Retina (tissue), 1 donor: ENCODE data around the gene PALD1.

ENCODE experiments used
- DNase-seq: peaks from one replicate; pipeline ENCODE4 v3.0.0-alpha.2; 2016

Gene PALD1

DNA sequence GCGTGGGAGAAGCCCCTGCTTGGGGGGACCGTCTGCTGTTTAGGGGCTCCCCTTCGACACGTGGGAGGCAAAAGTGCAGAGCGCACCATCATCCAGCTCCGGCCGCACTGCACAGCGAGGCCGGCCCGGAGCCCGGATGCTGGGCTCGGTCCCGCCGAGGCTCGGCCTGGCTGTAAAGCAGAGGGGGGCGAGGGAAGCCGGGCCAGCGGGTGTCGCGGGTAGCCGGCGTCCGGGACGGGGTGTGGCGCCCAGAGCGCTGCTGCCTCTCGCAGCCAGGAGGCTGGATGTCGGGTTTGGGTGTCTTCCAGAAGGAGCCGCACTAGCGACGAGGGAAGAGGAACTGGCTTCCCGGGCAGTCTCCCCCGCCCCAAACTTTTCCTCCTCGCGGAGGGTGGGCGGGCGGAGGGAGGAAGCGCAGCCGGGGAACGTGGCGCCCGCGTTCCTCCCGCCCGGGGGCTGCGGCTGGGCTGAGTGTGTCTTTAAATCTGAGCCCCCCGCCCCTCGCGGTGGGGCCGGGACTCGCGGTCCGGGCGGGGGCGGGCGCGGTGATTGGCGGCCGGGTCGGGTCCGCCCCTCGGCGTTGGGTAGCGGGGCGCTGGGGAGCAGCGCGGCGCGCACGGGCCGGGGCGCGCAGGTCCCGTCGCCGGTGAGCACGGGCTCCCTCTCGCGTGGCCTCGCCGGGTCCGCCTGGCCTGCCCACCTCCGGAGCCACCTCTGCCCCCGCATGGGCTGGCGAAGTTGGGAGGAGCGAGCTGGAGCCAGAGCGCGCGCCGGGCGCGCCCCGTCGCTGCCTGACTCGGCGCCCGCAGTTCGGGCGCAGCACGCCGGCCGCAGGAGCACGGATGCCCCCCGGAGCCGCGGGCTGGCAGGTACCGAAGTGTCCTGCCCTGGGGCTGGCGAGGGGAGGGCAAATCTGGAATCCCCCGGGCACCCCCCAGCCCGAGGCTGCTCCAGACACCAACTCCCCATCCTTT is at the start of gene PALD1:
Gene PALD1 (plus strand): TSS at position 577 of the 974 bp plus-strand sequence. CDS start 47,185 bp downstream, outside the sequence.
- peak; percentile 82 for DNase-seq

DNA sequence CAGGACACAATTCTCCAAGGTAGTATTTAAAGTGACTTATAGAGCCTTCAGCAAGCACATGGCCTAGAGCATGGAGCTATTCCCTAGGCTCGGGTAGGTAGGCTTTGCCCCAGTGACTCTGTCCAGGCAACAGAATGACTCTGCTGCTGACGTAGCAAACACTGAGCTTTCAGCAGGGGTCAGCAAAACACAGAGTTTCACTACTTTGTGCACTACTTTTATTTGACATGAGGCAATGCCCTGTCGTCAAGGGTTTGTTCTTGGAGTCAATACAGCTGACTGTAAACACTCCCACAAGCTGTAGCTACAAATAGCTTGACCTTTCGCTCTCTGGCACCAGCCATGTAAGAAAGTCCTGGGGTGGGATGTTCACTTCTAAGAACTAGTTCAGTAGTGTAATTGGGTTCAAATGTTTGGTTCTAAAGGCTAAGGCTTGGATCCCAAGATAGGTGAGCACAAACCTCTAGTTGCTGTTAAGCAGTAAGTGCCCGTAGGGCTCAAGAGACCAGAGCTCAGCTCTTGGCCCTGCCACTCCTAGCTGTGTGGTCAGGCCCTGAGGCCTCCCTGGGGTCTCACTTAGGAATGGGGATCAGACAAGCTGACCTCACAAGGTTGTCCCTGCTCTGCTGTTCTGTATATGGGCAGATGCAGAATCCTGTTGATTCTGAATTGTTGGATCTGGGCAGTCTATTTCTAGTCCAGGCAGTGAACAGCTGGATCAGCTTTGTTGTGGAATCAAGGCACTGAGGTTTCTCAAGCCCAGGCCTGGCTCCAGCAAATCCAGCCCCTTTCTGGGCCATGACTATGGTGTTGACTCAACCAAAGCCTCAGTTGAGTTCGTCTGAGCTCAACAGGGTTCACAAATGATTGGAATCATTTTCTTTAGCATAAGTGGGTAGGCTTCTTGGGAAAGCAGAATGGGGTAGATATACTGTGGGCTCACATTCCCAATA is 47.8 kb upstream of the PALD1 start:
- no peak for DNase-seq

DNA sequence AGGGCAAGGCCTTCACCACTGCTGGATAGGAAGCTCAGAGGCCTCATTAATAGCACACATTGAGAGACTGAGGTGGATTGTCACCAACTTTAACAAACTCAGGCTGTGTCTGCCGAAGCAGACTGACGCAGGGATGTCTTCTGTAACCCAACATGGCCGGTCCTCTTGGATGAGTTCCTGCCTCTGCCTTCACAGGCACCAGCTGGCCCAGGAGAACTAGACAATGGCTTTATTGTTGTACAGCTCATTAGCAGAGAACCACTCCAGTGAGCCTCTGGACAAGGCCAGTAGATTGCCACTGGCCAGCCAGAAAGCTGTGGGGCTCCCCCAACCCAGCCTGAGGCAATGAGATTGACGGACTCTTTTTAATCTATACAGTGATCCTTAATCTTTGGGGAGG is 46.5 kb upstream of the PALD1 start:
- DNase-seq: peak; percentile 80

DNA sequence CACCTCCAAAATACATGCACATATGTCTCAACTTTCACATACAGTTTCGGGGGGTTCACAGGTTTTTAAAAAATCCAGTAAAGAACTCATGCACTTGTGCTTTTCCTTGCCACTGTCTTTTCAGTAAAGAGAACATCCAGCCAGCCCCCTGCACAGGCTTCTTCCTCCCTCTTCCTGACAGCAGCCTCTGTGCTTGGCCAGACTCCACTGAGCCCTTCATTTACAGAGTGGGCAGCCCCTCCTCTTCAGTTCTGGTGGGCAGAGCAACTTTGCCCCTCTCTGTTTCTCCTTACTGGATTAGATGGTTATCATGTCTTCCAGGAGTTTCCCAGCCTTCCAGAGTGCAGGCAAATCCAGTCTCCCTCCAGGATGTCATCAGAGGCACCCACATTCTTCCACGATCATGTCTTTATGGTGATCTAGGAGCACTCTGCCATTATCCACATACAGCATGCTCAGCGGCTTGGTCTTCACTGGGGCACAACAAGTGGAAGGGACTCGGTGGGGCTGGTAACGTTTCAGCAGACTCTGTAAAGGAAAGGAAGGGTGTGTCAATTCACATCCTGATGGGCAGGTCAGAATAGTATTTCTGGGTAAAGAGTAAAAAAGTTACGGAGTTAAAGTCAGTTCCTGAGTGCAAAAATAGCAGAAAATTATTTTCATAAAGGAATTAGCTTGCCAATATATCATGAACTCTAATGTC is 45.9 kb upstream of the PALD1 start:
- DNase-seq: no peak

- no peak for DNase-seq
Observed at GRCh38 chr10:70433581-70434280, 44.8 kb upstream of the PALD1 start.

- DNase-seq: no peak
Observed at GRCh38 chr10:70435241-70436085, 43.1 kb upstream of the PALD1 start.

GRCh38 chr10:70437721-70438120 is 40.8 kb upstream of the PALD1 start:
- DNase-seq: no peak

DNA sequence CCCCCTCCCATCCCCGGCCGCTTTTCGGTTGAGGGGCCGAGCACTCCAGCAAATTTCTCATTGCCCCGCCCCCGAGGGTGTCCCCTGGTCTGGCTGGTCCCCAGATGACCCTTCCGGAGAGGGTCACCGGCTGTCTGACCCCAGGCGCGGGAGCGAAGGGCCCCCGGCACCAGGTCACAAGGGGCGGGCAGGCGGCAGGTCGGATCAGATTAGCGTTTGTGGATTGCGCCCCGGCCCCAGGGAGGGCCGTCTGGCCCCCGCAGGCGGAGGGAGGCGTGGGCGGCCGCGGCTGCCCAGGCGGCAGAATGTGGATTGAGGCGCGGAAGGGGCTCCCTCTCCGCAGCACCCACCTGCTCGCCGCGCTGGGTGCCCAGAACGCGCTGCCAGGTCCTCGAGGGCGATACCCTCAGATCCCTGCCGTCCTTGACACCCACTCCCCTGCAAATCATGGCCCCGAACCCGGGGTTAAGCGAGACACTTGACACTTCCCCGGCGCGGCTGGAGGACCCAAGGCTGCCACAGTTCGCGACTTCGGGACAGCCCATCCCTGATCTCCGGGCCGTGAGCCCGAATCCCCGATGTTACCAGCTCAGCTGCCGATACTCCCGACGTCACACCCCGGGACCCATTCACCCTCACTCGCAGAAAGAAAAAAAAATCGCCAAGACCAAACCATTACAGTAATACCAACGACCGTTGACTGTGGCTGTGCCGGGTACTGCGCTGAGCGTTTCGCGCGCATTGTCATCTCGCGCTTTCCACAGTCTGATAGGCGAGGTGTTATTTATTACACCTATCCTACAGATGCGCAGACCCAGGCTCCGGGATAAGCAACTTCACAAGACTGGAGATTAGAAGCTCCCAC is 38.0 kb upstream of the PALD1 start:
- DNase-seq: peak; percentile 55

- DNase-seq: peak; percentile 74
Observed at GRCh38 chr10:70441161-70441894, 37.2 kb upstream of the PALD1 start, which contains the start of gene NODAL. TSS of gene NODAL (minus strand) at chr10:70441681. CDS start at chr10:70441667, 14 bp downstream.

DNA sequence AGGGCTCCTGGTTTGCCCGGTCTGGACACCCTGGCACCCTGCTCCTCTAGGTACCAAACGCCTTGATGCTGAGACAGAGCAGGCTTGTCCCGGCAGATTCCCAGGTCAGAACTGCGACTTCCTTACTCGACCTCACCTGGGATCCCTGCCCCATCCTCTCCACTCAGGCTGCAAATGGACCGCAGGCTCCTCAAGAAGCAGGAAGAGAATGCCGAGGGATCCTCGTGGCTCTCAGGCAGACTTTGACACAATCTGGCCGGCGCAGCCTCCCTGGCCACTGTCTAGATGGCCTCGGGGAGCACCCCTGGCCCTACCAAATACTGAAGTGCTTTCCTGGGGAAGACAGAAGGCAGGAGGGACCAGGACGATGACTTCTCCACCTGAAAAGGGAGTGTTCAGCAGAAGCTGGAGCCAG is 36.7 kb upstream of the PALD1 start:
- no peak for DNase-seq

- DNase-seq: no peak
Observed at GRCh38 chr10:70442332-70442988, 36.1 kb upstream of the PALD1 start.

GRCh38 chr10:70444744-70445143 is 33.8 kb upstream of the PALD1 start:
- no peak for DNase-seq

- DNase-seq: no peak
Observed at GRCh38 chr10:70445718-70446657, 32.6 kb upstream of the PALD1 start.

DNA sequence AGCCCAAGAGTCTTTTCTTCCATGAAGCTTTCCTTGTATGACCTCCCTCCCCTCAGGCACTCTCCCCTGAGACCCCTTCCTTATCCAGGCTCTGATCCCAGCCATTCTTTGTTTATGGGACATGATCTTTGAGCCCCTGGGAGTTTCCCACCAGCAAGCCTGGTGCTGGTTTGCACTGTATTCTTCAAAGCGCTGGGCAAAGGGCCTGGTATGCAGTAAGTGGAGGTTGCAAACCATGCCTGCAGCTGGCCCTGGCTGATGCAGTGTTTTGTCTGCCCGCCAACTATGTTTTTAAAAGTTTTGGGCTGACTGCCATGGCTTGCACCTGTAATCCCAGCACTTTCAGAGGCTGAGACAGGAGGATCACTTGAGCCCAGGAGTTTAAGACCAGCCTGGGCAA is 30.3 kb upstream of the PALD1 start:
- no peak for DNase-seq

DNA sequence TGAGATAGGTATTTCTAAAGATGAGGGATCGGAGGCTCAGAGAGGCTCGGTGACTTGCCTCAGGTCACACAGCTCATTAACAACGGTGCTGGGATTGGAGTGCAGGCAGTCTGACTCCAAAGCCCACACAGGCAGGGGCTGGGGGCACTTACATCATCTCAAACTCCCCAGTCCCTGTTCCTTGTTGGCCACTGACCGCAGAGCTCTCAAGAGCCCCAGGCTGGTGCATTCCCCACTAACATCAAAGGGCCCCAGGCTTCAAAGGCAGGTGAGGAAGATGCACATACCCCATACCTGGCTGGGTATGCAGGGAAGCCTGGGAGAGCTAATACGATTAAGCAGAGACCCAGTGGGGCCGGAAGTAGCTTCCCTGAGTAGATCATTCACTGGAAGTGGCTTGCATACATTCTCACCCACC is 23.3 kb upstream of the PALD1 start:
- no peak for DNase-seq

GRCh38 chr10:70456164-70456563 is 22.4 kb upstream of the PALD1 start:
- DNase-seq: no peak

- DNase-seq: no peak
Observed at GRCh38 chr10:70457759-70458305, 20.7 kb upstream of the PALD1 start.
